GM19193 (cell line): ENCODE results near the gene EXOC4.

ENCODE experiments used
- POLR2A ChIP-seq: IDR thresholded peaks from 4 replicates; pipeline ENCODE4 v1.6.1; 2011; ENCODE audit not compliant: insufficient read depth, insufficient read length; ENCODE audit errors: extremely low read depth

The EXOC4 gene

GRCh38 chr7:134041477-134041876 is 788.6 kb downstream of the EXOC4 start:
- no peak for TF ChIP-seq POLR2A

- no peak for TF ChIP-seq POLR2A
Observed at GRCh38 chr7:134042307-134042706, 789.4 kb downstream of the EXOC4 start.

- no peak for TF ChIP-seq POLR2A
Observed at GRCh38 chr7:134044682-134045081, 791.8 kb downstream of the EXOC4 start.

- no peak for TF ChIP-seq POLR2A
Observed at GRCh38 chr7:134045716-134046115, 792.8 kb downstream of the EXOC4 start.

GRCh38 chr7:134046594-134047128 is 793.8 kb downstream of the EXOC4 start:
- no peak for TF ChIP-seq POLR2A

GRCh38 chr7:134047675-134048074 is 794.8 kb downstream of the EXOC4 start:
- TF ChIP-seq POLR2A, result no peak

- no peak for TF ChIP-seq POLR2A
Observed at GRCh38 chr7:134048166-134048565, 795.3 kb downstream of the EXOC4 start.

- TF ChIP-seq POLR2A, result no peak
Observed at GRCh38 chr7:134051020-134051419, 798.1 kb downstream of the EXOC4 start.

- TF ChIP-seq POLR2A, result no peak
Observed at GRCh38 chr7:134056816-134057215, 803.9 kb downstream of the EXOC4 start.

- TF ChIP-seq POLR2A, result no peak
Observed at GRCh38 chr7:134058521-134058920, 805.6 kb downstream of the EXOC4 start.

- TF ChIP-seq POLR2A, result no peak
Observed at GRCh38 chr7:134058980-134059379, 806.1 kb downstream of the EXOC4 start.

- TF ChIP-seq POLR2A, result no peak
Observed at GRCh38 chr7:134059921-134060320, 807.0 kb downstream of the EXOC4 start.

GRCh38 chr7:134060874-134061273 is 808.0 kb downstream of the EXOC4 start:
- TF ChIP-seq POLR2A, result no peak

GRCh38 chr7:134062460-134062859 is 809.6 kb downstream of the EXOC4 start:
- TF ChIP-seq POLR2A, result no peak

GRCh38 chr7:134065415-134065814 is 812.5 kb downstream of the EXOC4 start:
- no peak for TF ChIP-seq POLR2A

- no peak for TF ChIP-seq POLR2A
Observed at GRCh38 chr7:134067164-134067563, 814.3 kb downstream of the EXOC4 start.

- TF ChIP-seq POLR2A, result no peak
Observed at GRCh38 chr7:134068670-134069069, 815.8 kb downstream of the EXOC4 start.
